Erythroblast (primary cell): ENCODE data around the gene SLC16A9.

Source experiments
- GATA1 ChIP-seq: IDR thresholded peaks from 2 replicates; pipeline ENCODE4 v1.6.1; 2011; ENCODE audit warnings: low read depth, mild to moderate bottlenecking, control low read depth, low read length, moderate library complexity
- POLR2A ChIP-seq: IDR thresholded peaks from 2 replicates; pipeline ENCODE4 v1.6.1; 2011; ENCODE audit warnings: mild to moderate bottlenecking, low read length

- TF ChIP-seq POLR2A (no peak), GATA1 (no peak)
These were observed 25.6 kb downstream of the SLC16A9 start for GRCh38 chr10:59684006-59684405.
